Stimulated activated CD8-positive, alpha-beta memory T cell treated with anti-CD3 and anti-CD28 coated beads, Interleukin-15, amount 100 ng/mL, for 24 hours (primary cell): Measurements from ENCODE around the gene LSM2.
"Not testable (repeated sequence)": the region's sequence is repeated elsewhere in the genome, so short reads cannot be mapped to it uniquely, and the experiment has no call there.

Experiments used
- DNase-seq: peaks from one replicate; pipeline ENCODE4 v3.0.0-alpha.2; 2020; ENCODE audit warnings: low read depth

LSM2 gene

GRCh38 chr6:31806470-31807272 lies at the start of gene LSM2:
Gene LSM2, minus strand, starts transcription at chr6:31806966. Its CDS starts 209 bp downstream, at chr6:31806757.
- peak; percentile 88 for DNase-seq

- not testable (repeated sequence) for DNase-seq
These were observed 45.4 kb upstream of the LSM2 start for GRCh38 chr6:31851980-31852718.

- DNase-seq = no peak
These were observed 44.7 kb upstream of the LSM2 start for GRCh38 chr6:31851485-31851832.

- DNase-seq = no peak
These were observed 44.2 kb upstream of the LSM2 start for GRCh38 chr6:31850765-31851484.

- no peak for DNase-seq
These were observed 40.7 kb upstream of the LSM2 start for GRCh38 chr6:31847276-31847978.

GRCh38 chr6:31844507-31844906 lies 37.7 kb upstream of the LSM2 start:
- no peak for DNase-seq

- DNase-seq = no peak
These were observed 35.3 kb upstream of the LSM2 start for GRCh38 chr6:31842053-31842452.

- not testable (repeated sequence) for DNase-seq
These were observed 33.0 kb upstream of the LSM2 start for GRCh38 chr6:31839779-31840126.

GRCh38 chr6:31838968-31839367 lies 32.2 kb upstream of the LSM2 start:
- DNase-seq = no peak

GRCh38 chr6:31838114-31838553 lies 31.4 kb upstream of the LSM2 start:
- DNase-seq = not testable (repeated sequence)

GRCh38 chr6:31837369-31838113 lies 30.8 kb upstream of the LSM2 start:
- DNase-seq = no peak

GRCh38 chr6:31836474-31837368 lies 30.0 kb upstream of the LSM2 start:
- no peak for DNase-seq

- no peak for DNase-seq
These were observed 29.3 kb upstream of the LSM2 start for GRCh38 chr6:31836047-31836473.

GRCh38 chr6:31834367-31835250 lies 27.8 kb upstream of the LSM2 start:
- peak; percentile 74 for DNase-seq

- DNase-seq = no peak
These were observed 24.8 kb upstream of the LSM2 start for GRCh38 chr6:31831350-31832215.

GRCh38 chr6:31830886-31831335 lies 24.1 kb upstream of the LSM2 start:
- no peak for DNase-seq

GRCh38 chr6:31829633-31830283 lies 23.0 kb upstream of the LSM2 start:
- DNase-seq = no peak
